ENCODE results near the gene PARP16. TPM values are rescaled to one million over a fixed set of nuclear protein-coding genes. Genes with fewer than 3 reads are reported as not detected.
A peak's percentile ranks its signal among the peaks of the same experiment; 100 is the strongest.

The PARP16 gene
- total RNA-seq, 1 donor from 2014 or later: 12.8 TPM

GRCh38 chr15:65208647-65209046, 78.0 kb downstream of the PARP16 start:
- peak overlapping the region; percentile 12 for H3K27ac ChIP-seq
- H3K4me1 ChIP-seq: peaks cover 38% of the 10 kb centered on the region
- DNase-seq (ENCODE audit: extremely low spot score in 2 of 2): no peak
- no peak overlapping the region for H3K4me3 ChIP-seq
- H3K36me3 ChIP-seq: no peaks in the 10 kb centered on the region
- intact Hi-C loops (cut with DNase I): no loop called here
- H3K27me3 ChIP-seq: no peaks in the 10 kb centered on the region
- H3K9me3 ChIP-seq: no peaks in the 10 kb centered on the region
- TF ChIP-seq POLR2A (IDR thresholded peaks at IDR 0.05) (no peak), POLR2AphosphoS5 (IDR thresholded peaks at IDR 0.05; ENCODE audit: insufficient read depth in 1 of 2, low read depth in 1 of 2) (no peak), CTCF (IDR thresholded peaks at IDR 0.05) (no peak)

Small RNAs within 50 kb of the gene (small RNA-seq; reads per million reads assigned to genes)
- gene AC068213.1: not detected
- gene RNU5A-1: 5,227 reads per million, percentile 100 among the genes with 10 or more reads in this experiment
- 974 reads per million, percentile 99 among the genes with 10 or more reads in this experiment for gene RNU5B-1
- gene RNU6-686P: not detected
- gene SNORA24B: 1.1 reads per million, percentile 26 among the genes with 10 or more reads in this experiment

Other genes starting within 250 kb of the PARP16 start
- gene SLC51B, start 241.5 kb downstream of the PARP16 start, total RNA-seq: not detected
- gene RASL12, start 218.9 kb downstream of the PARP16 start, total RNA-seq: 85.7 TPM
- gene KBTBD13, start 210.1 kb downstream of the PARP16 start, total RNA-seq: not detected
- gene UBAP1L, start 171.7 kb downstream of the PARP16 start, total RNA-seq: 5.4 TPM
- 16.5 TPM for gene PDCD7, start 153.1 kb downstream of the PARP16 start, total RNA-seq
- 46.4 TPM for gene CLPX, start 101.5 kb downstream of the PARP16 start, total RNA-seq
- 129 TPM for gene CILP, start 75.4 kb downstream of the PARP16 start, total RNA-seq
- not detected for gene RNU5A-1, start 9.2 kb upstream of the PARP16 start, total RNA-seq
- not detected for gene RNU5B-1, start 17.8 kb upstream of the PARP16 start, total RNA-seq
- gene IGDCC3, start 91.1 kb upstream of the PARP16 start, total RNA-seq: 0.49 TPM
- gene IGDCC4, start 136.1 kb upstream of the PARP16 start, total RNA-seq: 8.8 TPM
- gene DPP8, start 230.8 kb upstream of the PARP16 start, total RNA-seq: 28.2 TPM
- gene HACD3, start 243.6 kb upstream of the PARP16 start, total RNA-seq: 30.2 TPM

All from vagina (tissue), 2 donors.